HEK293T (cell line): ENCODE measurements around the gene REXO4.

ENCODE experiments used
- SP1 ChIP-seq: fragments of 450-650 bp; IDR thresholded peaks from 2 replicates; pipeline ENCODE4 v1.6.1; 2017
- SUZ12 ChIP-seq: fragments of 450-650 bp; IDR thresholded peaks from 2 replicates; pipeline ENCODE4 v1.6.1; 2016; ENCODE audit warnings: mild to moderate bottlenecking

DNA sequence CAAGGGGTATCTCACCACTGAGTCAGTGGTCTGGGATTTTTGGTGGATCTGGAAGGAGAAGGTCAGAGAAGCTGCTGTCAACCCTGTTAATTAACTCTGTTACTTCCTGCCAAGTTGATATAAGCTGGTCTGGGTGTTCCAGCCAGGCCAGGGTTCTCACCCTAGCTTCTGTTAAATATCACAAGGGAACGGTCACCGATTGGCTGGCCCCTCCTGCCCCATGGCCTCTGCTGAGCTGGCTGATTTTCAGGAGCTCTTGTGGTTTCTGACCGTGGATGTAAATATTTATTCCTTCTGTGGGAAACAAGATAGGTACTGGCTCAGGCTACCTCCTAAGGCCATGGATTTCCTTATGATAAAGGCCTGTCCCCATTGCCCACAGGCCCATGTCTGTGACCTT is 5.4 kb upstream of the REXO4 start:
- TF ChIP-seq SUZ12 (no peak), SP1 (no peak)
